Measurements from ENCODE around the gene DTX4. TPM values are rescaled to one million over a fixed set of nuclear protein-coding genes. Genes with fewer than 3 reads are reported as not detected.

DTX4 gene
- total and polyA plus RNA-seq, 2 of the 4 experiments (the other 2 are of a cell fraction), result 2.7 to 3.0 TPM

DNA sequence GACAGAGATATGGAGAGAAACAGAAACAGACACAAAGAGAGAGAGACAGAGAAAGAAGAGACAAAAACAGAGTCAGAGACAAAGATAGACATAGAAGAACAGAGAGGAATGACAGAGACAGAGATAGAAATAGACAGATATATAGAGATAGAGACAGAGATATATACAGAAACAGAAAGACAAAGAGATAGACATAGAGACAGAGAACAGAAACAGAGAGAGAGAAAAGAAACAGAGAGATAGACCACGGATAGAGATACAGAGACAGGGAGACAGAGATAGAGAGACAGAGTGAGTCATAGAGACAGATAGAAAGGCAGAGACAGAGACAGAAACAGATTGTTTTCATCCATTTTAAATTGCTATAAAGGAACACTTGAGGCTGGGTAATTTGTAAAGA, 53.1 kb downstream of the DTX4 start:
- Histone ChIP-seq H4K8ac (ENCODE audit: low read depth in 2 of 2, low read length in 2 of 2) (peak overlapping the region in 1 of 2 experiments; percentile 2; a peak in 1 of 4 replicates), H3K4me2 (ENCODE audit: low read depth, low read length) (no peak overlapping the region), H3K18ac (ENCODE audit: low read depth, low read length) (peak overlapping the region; percentile 13; the same call in 1 of the 2 replicates), H3K27ac (ENCODE audit: insufficient read depth, low read length) (peak overlapping the region; percentile 41; the same call in 1 of the 2 replicates), H2BK5ac (ENCODE audit: low read depth, low read length, poor library complexity, severe bottlenecking) (no peak overlapping the region), H3K9ac (ENCODE audit: low read depth, low read length) (no peak overlapping the region), H4K20me1 (ENCODE audit: insufficient read depth, low read length) (no peaks in the 10 kb centered on the region), H3K14ac (replicated peaks; ENCODE audit: low read depth, low read length) (peak overlapping the region; percentile 77; the same call in 1 of the 2 replicates), H3K4me3 (ENCODE audit: insufficient read depth, low read depth, low read length) (no peak overlapping the region), H3K36me3 (ENCODE audit: control insufficient read depth, insufficient read depth, low read length) (no peaks in the 10 kb centered on the region), H3K9me1 (ENCODE audit: insufficient read depth, low read length) (peaks cover 17% of the 10 kb centered on the region), H2AK5ac (ENCODE audit: low read depth, low read length) (no peak overlapping the region), H2AFZ (replicated peaks; ENCODE audit: low read length, poor library complexity) (no peak overlapping the region), H2BK120ac (ENCODE audit: low read depth, low read length) (peak overlapping the region; percentile 36; the same call in 1 of the 2 replicates), H3K9me3 (ENCODE audit: control insufficient read depth, insufficient read depth, low read length) (no peaks in the 10 kb centered on the region), H3K27me3 (ENCODE audit: control insufficient read depth, insufficient read depth, low read length) (no peaks in the 10 kb centered on the region), H2AK9ac (replicated peaks; ENCODE audit: low read depth, low read length, poor library complexity) (no peak overlapping the region), H4K5ac (ENCODE audit: low read depth, low read length) (no peak overlapping the region), H2BK20ac (ENCODE audit: low read depth, low read length) (peak overlapping the region; percentile 89; the same call in 1 of the 2 replicates), H4K91ac (ENCODE audit: insufficient read depth, low read depth, low read length) (no peak overlapping the region), H3K4me1 (ENCODE audit: control insufficient read depth, insufficient read depth, low read length) (peaks cover 22% of the 10 kb centered on the region), H3K4ac (ENCODE audit: low read depth, low read length) (peak overlapping the region; percentile 49; the same call in 1 of the 2 replicates), H3K23ac (ENCODE audit: low read depth, low read length) (no peak overlapping the region), H3K56ac (ENCODE audit: extremely low read depth, insufficient read depth, low read length) (no peak overlapping the region), H3K79me1 (ENCODE audit: low read depth in 1 of 2, low read length in 2 of 2) (no peaks in the 10 kb centered on the region), H2BK15ac (ENCODE audit: low read depth, low read length) (no peak overlapping the region)
- intact Hi-C loops (cut with micrococcal nuclease) (no loop called here), dilution Hi-C loops (cut with HindIII; ENCODE audit: low sequenced_read_pairs, unreplicated experiment) (no loop called here), in situ Hi-C loops (cut with MboI; ENCODE audit: low sequenced_read_pairs) (no loop called here)
- TF ChIP-seq MAFK (IDR thresholded peaks at IDR 0.05; ENCODE audit: low read depth, low read length) (no peak), CHD1 (IDR thresholded peaks at IDR 0.05; ENCODE audit: low read depth, low read length) (no peak)
- TF ChIP-seq, protein P1, sequence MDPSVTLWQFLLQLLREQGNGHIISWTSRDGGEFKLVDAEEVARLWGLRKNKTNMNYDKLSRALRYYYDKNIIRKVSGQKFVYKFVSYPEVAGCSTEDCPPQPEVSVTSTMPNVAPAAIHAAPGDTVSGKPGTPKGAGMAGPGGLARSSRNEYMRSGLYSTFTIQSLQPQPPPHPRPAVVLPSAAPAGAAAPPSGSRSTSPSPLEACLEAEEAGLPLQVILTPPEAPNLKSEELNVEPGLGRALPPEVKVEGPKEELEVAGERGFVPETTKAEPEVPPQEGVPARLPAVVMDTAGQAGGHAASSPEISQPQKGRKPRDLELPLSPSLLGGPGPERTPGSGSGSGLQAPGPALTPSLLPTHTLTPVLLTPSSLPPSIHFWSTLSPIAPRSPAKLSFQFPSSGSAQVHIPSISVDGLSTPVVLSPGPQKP (IDR thresholded peaks at IDR 0.05; ENCODE audit: borderline replicate concordance, low read depth, low read length), result no peak
- DNase-seq (no peak), ATAC-seq (ENCODE audit: low read depth) (no peak)
- WGBS, 2 experiments (ENCODE audit: extremely low coverage in 2 of 2, insufficient read length in 1 of 2), result no CpG with 5 or more reads among the region's 1 CpG
- ChIA-PET CTCF (interaction anchor here (1.1 kb wide), 1 partner anchor 20 kb away, joined by 3 read pairs; no protein-coding TSS in a partner anchor), POLR2A (ENCODE audit: unreplicated experiment) (no interaction called here)
- BruUV-seq (replicated peaks), result no TSS peak
